Fibroblast of the aortic adventitia (primary cell): Measurements from ENCODE around the gene ERGIC1. TPM values are rescaled to one million over a fixed set of nuclear protein-coding genes. Genes with fewer than 3 reads are reported as not detected.
"Not testable (repeated sequence)": the region's sequence is repeated elsewhere in the genome, so short reads cannot be mapped to it uniquely, and the experiment has no call there.

Experiments
- DNase-seq: peaks from one replicate; pipeline ENCODE4 v3.0.0-alpha.2; 2010; ENCODE audit warnings: low read depth
- H3K4me3 ChIP-seq: 2 replicates; pipeline ENCODE4 v1.5.1; 2011; ENCODE audit warnings: low read depth, mild to moderate bottlenecking, control low read depth, low read length, moderate library complexity
- CTCF ChIP-seq: IDR thresholded peaks from 2 replicates; pipeline ENCODE4 v1.5.1; 2011; ENCODE audit warnings: mild to moderate bottlenecking, low read length, control low read depth, inconsistent platforms; ENCODE audit not compliant: insufficient read depth
- total RNA-seq: library from RNA; depleted of rRNA; stranded (reverse); fragments of >200 nt; gene quantifications from 2 replicates; pipeline ENCODE4 v1.2.3, GENCODE V29; 2012; ENCODE audit warnings: low replicate concordance

Gene ERGIC1
- total RNA-seq, 1 donor = 193 TPM

GRCh38 chr5:172841256-172841655 is 7.2 kb downstream of the ERGIC1 start:
- no peak for DNase-seq
- no peak for TF ChIP-seq CTCF
- H3K4me3 ChIP-seq = no peak overlapping the region

- no peak for TF ChIP-seq CTCF
- no peak for DNase-seq
- H3K4me3 ChIP-seq = no peak overlapping the region
Observed at GRCh38 chr5:172843825-172844576, 9.9 kb downstream of the ERGIC1 start.

- H3K4me3 ChIP-seq = no peak overlapping the region
- no peak for TF ChIP-seq CTCF
- no peak for DNase-seq
Observed at GRCh38 chr5:172844577-172844838, 10.5 kb downstream of the ERGIC1 start.

- no peak for TF ChIP-seq CTCF
- DNase-seq = no peak
- no peak overlapping the region for H3K4me3 ChIP-seq
Observed at GRCh38 chr5:172845154-172845553, 11.1 kb downstream of the ERGIC1 start.

GRCh38 chr5:172845576-172845975 is 11.5 kb downstream of the ERGIC1 start:
- no peak overlapping the region for H3K4me3 ChIP-seq
- peak; percentile 29 for TF ChIP-seq CTCF
- no peak for DNase-seq

- no peak overlapping the region for H3K4me3 ChIP-seq
- no peak for DNase-seq
- TF ChIP-seq CTCF = no peak
Observed at GRCh38 chr5:172846249-172846648, 12.2 kb downstream of the ERGIC1 start.

- DNase-seq = no peak
- no peak overlapping the region for H3K4me3 ChIP-seq
- TF ChIP-seq CTCF = no peak
Observed at GRCh38 chr5:172846677-172847076, 12.6 kb downstream of the ERGIC1 start.

GRCh38 chr5:172847584-172847983 is 13.5 kb downstream of the ERGIC1 start:
- H3K4me3 ChIP-seq, DNase-seq: not testable (repeated sequence)
